DOHH2 (cell line): ENCODE data around the gene ARFGEF3.

ENCODE experiments used
- H3F3A ChIP-seq: fragments of 200-600 bp; sonication (generic), shearing (Covaris generic); 2 replicates; pipeline ENCODE4 v1.6.0; 2016; ENCODE audit warnings: antibody characterized with exemption, mild to moderate bottlenecking; ENCODE audit not compliant: control insufficient read depth, insufficient read depth
- H3K27ac ChIP-seq: fragments of 200-600 bp; sonication (generic); 2 replicates; pipeline ENCODE4 v1.5.1; 2014; ENCODE audit warnings: low read depth, mild to moderate bottlenecking, low read length, moderate library complexity
- H3K27me3 ChIP-seq: fragments of 200-600 bp; sonication (generic); 2 replicates; pipeline ENCODE4 v1.6.1; 2014; ENCODE audit warnings: mild to moderate bottlenecking, low read length, mixed read lengths; ENCODE audit not compliant: control insufficient read depth
- H3K36me3 ChIP-seq: fragments of 200-600 bp; sonication (generic); 2 replicates; pipeline ENCODE4 v1.6.1; 2014; ENCODE audit warnings: mild to moderate bottlenecking, low read length, moderate library complexity, mixed read lengths; ENCODE audit not compliant: control insufficient read depth
- H3K4me1 ChIP-seq: fragments of 200-600 bp; sonication (generic); 2 replicates; pipeline ENCODE4 v1.6.1; 2014; ENCODE audit warnings: mild to moderate bottlenecking, low read length, mixed read lengths; ENCODE audit not compliant: control insufficient read depth
- H3K4me2 ChIP-seq: fragments of 200-600 bp; sonication (generic); 2 replicates; pipeline ENCODE4 v1.6.0; 2014; ENCODE audit warnings: mild to moderate bottlenecking, low read length, moderate library complexity
- H3K4me3 ChIP-seq: fragments of 200-600 bp; sonication (generic); 2 replicates; pipeline ENCODE4 v1.5.1; 2014; ENCODE audit warnings: mild to moderate bottlenecking, low read length, mixed read lengths
- H3K79me2 ChIP-seq: fragments of 200-600 bp; sonication (generic); 2 replicates; pipeline ENCODE4 v1.6.1; 2014; ENCODE audit warnings: mild to moderate bottlenecking, low read length, mixed read lengths; ENCODE audit not compliant: control insufficient read depth
- H3K9me2 ChIP-seq: fragments of 200-600 bp; sonication (generic); replicated peaks from 2 replicates; pipeline ENCODE4 v1.6.1; 2014; ENCODE audit warnings: mild to moderate bottlenecking, low read length, mixed read lengths; ENCODE audit not compliant: control insufficient read depth
- H3K9me3 ChIP-seq: fragments of 200-600 bp; sonication (generic); 2 replicates; pipeline ENCODE4 v1.6.1; 2014; ENCODE audit warnings: antibody characterized with exemption, low read length, mixed read lengths; ENCODE audit not compliant: control insufficient read depth, insufficient read depth
- H4K20me1 ChIP-seq: fragments of 200-600 bp; sonication (generic); 2 replicates; pipeline ENCODE4 v1.6.0; 2014; ENCODE audit warnings: low read depth, mild to moderate bottlenecking, antibody characterized with exemption, low read length, moderate library complexity; ENCODE audit not compliant: control insufficient read depth, insufficient read depth
- EZH2phosphoT487 ChIP-seq: fragments of 200-600 bp; sonication (generic); IDR thresholded peaks from 2 replicates; pipeline ENCODE4 v1.6.1; 2017; ENCODE audit warnings: borderline replicate concordance, mild to moderate bottlenecking, antibody characterized with exemption, low read length, moderate library complexity, mixed read lengths
- TF ChIP-seq, protein P1 (sequence below): fragments of 200-600 bp; sonication (generic); IDR thresholded peaks from one replicate; pipeline ENCODE4 v1.5.1; 2014; ENCODE audit warnings: antibody characterized with exemption, mild to moderate bottlenecking, low read depth, low read length; ENCODE audit not compliant: poor library complexity, severe bottlenecking

ARFGEF3 gene

DNA sequence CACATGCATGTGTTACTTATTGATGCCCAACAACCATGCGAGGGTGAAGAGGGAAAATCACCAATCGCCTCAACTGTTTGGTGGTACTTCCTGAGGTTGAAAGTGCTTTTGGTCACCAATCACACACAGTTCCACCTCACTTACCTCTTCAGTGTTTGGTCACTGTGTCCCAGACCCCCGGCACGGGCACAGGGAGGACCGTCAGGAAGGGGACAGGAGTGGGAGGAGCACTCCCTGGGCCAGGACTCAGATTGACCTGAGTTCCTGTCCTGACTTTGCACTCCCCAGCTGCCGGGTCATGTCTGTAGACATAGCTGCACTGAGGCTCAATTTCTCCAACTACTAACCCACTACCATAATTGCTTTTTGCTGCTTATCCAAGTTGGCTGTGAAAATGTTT is 130.7 kb downstream of the ARFGEF3 start:
- Histone ChIP-seq H3K36me3 (no peaks in the 10 kb centered on the region), H3K4me1 (no peaks in the 10 kb centered on the region), H3F3A (no peaks in the 10 kb centered on the region), H3K4me3 (no peak overlapping the region), H3K9me3 (no peaks in the 10 kb centered on the region), H3K9me2 (no peaks in the 10 kb centered on the region), H3K27me3 (no peaks in the 10 kb centered on the region; the same call in 1 of the 2 replicates), H3K27ac (no peak overlapping the region), H3K4me2 (no peak overlapping the region), H3K79me2 (no peaks in the 10 kb centered on the region), H4K20me1 (no peaks in the 10 kb centered on the region)
- no peak for TF ChIP-seq EZH2phosphoT487
- TF ChIP-seq, protein P1, sequence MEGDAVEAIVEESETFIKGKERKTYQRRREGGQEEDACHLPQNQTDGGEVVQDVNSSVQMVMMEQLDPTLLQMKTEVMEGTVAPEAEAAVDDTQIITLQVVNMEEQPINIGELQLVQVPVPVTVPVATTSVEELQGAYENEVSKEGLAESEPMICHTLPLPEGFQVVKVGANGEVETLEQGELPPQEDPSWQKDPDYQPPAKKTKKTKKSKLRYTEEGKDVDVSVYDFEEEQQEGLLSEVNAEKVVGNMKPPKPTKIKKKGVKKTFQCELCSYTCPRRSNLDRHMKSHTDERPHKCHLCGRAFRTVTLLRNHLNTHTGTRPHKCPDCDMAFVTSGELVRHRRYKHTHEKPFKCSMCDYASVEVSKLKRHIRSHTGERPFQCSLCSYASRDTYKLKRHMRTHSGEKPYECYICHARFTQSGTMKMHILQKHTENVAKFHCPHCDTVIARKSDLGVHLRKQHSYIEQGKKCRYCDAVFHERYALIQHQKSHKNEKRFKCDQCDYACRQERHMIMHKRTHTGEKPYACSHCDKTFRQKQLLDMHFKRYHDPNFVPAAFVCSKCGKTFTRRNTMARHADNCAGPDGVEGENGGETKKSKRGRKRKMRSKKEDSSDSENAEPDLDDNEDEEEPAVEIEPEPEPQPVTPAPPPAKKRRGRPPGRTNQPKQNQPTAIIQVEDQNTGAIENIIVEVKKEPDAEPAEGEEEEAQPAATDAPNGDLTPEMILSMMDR, result no peak

DNA sequence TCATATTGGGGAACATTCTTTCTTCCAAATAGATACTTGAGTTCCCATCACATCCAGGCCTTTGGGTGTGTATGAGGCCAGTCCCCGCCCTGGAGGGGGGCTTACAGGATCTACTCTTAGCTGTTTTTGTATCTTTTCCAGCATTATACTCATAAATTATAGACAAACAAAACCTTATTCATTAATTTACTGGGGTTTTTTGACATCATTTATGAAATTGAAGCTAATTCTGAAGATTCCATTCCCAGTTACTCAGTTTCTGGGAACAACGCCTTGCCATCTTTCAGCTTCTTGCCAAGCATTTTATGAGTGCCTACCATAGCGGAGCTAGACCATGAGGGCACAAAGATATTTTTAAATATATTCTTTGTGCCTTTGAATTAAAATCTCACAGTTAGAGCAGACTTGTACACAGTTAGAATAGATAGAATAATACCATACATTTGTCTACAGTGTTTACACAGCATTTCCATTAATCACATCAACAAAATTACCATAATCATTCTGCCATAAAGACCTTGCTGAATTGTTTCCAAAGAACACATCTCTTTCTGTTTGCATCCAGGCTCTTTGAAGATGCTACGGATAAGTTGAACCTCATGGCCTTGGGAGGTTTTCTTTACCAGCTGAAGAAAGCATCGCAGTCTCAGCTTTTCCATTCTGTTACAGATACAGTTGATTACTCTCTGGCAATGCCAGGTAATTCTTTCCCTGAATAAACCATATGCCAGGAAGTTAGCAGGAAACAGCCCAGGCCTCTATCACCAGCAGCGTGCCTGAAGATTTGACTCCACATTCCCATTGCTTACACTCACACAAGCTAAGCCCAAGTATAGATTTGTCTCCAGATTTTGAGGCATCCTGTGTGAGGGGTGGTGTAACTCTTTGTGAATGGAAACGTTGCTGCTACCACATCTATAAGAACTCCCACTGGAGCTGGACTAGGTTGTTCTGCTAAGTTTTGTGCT is 132.0 kb downstream of the ARFGEF3 start:
- TF ChIP-seq EZH2phosphoT487, result no peak
- TF ChIP-seq, protein P1, result no peak
- H3K9me3 ChIP-seq, result no peaks in the 10 kb centered on the region
- H3K4me3 ChIP-seq, result no peak overlapping the region
- H3K4me1 ChIP-seq, result no peaks in the 10 kb centered on the region
- H3K9me2 ChIP-seq, result no peaks in the 10 kb centered on the region
- H3K27ac ChIP-seq, result no peak overlapping the region
- H3F3A ChIP-seq, result no peaks in the 10 kb centered on the region
- no peaks in the 10 kb centered on the region for H4K20me1 ChIP-seq
- no peaks in the 10 kb centered on the region for H3K79me2 ChIP-seq
- H3K36me3 ChIP-seq, result no peaks in the 10 kb centered on the region
- H3K27me3 ChIP-seq, result no peaks in the 10 kb centered on the region
- H3K4me2 ChIP-seq, result no peak overlapping the region

DNA sequence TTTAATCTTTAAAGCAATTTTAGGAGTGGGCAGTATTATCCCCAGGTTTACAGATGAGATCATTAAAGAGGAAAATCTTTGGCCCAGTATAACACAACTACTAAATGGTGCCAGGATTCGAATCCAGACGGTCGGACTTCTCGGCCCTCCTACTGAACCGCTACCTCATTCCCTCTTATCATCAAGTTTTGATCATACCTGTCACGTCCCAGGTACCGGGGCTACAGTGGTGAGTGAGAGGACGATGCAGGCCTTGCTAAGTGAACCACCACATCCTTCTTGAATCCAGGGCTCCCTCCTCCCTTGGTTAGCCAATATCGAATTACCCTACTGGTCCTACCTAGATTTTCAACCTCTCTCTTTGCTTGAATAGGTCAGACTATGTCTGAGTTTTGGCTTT is 134.6 kb downstream of the ARFGEF3 start:
- no peak overlapping the region for H3K4me2 ChIP-seq

More for the DNA sequence above, 134.6 kb downstream of the ARFGEF3 start:
- no peaks in the 10 kb centered on the region for H3K36me3 ChIP-seq
- H3K4me1 ChIP-seq, result no peaks in the 10 kb centered on the region
- H3F3A ChIP-seq, result no peaks in the 10 kb centered on the region
- no peaks in the 10 kb centered on the region for H3K9me2 ChIP-seq
- no peak overlapping the region for H3K4me3 ChIP-seq
- no peak overlapping the region for H3K27ac ChIP-seq
- TF ChIP-seq EZH2phosphoT487, result no peak
- TF ChIP-seq, protein P1, result no peak
- no peaks in the 10 kb centered on the region for H3K9me3 ChIP-seq
- no peaks in the 10 kb centered on the region for H3K27me3 ChIP-seq
- no peaks in the 10 kb centered on the region for H4K20me1 ChIP-seq
- no peaks in the 10 kb centered on the region for H3K79me2 ChIP-seq
